ENCODE data around the gene HYLS1. TPM values are rescaled to one million over a fixed set of nuclear protein-coding genes. Genes with fewer than 3 reads are reported as not detected.
"Not testable (repeated sequence)": the region's sequence is repeated elsewhere in the genome, so short reads cannot be mapped to it uniquely, and the experiment has no call there.

HYLS1 gene
- total and polyA plus RNA-seq, 7 donors = 3.0 to 8.7 (median 6.1) TPM

DNA sequence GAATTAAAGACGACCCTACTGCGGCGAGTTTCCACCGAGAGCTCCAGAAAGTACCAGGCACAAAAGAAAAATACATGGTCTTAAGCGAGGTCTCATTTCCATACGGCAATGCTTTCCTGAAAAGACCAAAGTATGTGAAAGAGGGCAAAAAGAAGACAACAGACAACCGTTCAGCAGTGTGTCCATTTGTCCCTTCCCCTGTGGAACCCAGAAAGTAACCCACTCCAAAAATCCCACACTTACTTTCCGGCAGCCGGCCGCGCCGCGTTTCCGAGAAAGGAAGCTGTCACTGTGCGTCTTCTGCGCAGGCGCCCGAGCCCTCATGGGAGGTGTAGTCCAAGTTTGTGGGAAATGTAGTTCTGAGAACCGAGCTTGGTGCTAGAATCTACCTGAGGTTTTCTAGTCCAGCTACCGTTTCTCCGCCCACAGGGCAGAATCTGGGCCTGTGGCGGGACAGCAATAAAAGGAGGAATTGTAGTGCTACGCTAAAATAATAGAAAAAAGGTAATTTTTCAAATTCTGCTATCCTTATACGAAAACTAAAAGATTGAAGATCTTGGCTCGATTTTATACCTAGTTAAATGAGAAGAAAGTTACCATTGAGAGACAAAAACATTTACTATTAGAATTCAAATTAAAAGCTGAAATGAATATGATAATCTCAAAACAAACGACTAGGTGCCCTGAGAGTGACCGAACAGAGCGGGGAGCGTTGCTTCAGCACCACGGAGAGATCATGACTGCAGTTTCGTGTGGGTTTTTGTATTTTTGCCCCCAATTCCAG lies 15.7 kb downstream of the HYLS1 start, which contains the start of gene PUS3:
Gene PUS3 (minus strand): TSS at position 280 of the 784 bp plus-strand sequence. CDS start 6,922 bp downstream, outside the sequence.
- TF ChIP-seq POLR2A (IDR thresholded peaks at IDR 0.05) = peak in 1 of 2 donors; percentile 17
- peak; percentile 75 to 88 (median 80) for TF ChIP-seq POLR2AphosphoS5 (IDR thresholded peaks at IDR 0.05)
- TF ChIP-seq, protein P1, sequence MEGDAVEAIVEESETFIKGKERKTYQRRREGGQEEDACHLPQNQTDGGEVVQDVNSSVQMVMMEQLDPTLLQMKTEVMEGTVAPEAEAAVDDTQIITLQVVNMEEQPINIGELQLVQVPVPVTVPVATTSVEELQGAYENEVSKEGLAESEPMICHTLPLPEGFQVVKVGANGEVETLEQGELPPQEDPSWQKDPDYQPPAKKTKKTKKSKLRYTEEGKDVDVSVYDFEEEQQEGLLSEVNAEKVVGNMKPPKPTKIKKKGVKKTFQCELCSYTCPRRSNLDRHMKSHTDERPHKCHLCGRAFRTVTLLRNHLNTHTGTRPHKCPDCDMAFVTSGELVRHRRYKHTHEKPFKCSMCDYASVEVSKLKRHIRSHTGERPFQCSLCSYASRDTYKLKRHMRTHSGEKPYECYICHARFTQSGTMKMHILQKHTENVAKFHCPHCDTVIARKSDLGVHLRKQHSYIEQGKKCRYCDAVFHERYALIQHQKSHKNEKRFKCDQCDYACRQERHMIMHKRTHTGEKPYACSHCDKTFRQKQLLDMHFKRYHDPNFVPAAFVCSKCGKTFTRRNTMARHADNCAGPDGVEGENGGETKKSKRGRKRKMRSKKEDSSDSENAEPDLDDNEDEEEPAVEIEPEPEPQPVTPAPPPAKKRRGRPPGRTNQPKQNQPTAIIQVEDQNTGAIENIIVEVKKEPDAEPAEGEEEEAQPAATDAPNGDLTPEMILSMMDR (IDR thresholded peaks at IDR 0.05) = no peak
- no peak for TF ChIP-seq EP300 (IDR thresholded peaks at IDR 0.05)
- Histone ChIP-seq H3K27ac (peak within 1 kb of the TSS; percentile 78 to 86 (median 82)), H3K9me3 (no peaks in the 10 kb centered on the region), H3K4me3 (peak within 1 kb of the TSS; percentile 35 to 61 (median 56)), H3K36me3 (peaks cover 0 to 14% (median 7%) of the 10 kb centered on the region in 4 donors), H3K4me1 (peaks cover 0 to 26% (median 24%) of the 10 kb centered on the region in 4 donors), H3K27me3 (peaks cover 18 to 33% (median 26%) of the 10 kb centered on the region in 3 donors)
- intact Hi-C loops (cut with DNase I) = no loop called here
- WGBS, 2 donors = 2 to 7% methylated on average over 31 of the region's 31 CpGs
- peak; percentile 94 for DNase-seq

DNA sequence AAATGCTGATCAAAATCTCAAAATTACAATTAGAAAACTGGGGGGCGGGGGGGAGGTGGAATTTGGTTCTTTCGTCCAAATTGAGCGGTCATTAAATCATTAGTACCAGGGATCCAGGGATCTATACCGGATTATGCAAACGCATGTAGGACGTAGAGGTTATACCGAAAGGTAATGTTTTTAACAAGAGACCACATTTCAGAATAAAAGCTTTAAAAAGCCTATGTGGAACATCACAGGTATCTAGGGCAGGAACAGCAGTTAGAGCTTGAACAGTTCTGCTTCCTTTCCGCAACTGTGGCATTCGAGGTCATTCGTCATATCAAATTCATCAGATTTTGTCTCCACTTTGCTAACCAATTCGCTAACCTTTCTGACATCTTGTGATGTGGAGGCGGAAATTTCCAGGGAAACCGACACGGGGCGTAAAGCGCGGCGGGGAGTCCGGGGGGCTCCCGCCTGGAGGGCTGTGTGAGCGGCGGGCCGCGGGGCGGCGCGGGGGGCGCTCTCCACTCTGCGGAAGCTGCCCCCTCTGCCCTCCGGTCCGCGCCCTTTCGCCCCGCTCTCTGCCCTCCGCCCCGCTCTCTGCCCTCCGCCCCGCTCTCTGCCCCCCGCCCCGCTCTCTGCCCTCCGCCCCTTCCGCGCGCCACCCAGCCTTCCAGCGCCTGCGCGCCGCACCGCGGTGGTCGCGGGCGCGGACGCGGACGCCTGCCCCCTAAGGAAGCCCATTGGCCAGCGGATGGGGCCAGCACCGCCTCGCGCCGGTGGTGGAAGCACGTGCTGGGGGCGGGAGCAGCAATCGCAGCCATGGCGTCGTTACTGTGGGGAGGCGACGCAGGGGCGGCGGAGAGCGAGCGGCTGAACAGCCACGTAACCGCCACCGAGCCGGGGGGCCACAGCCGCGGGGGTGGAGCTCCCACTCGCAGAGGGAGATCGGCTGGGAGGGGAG lies 16.5 kb downstream of the HYLS1 start, which contains the start of gene DDX25:
Gene DDX25 (plus strand): TSS at position 798 of the 949 bp plus-strand sequence. CDS start 10 bp downstream, at position 808.
- WGBS, 2 donors = 4 to 25% methylated on average over 81 of the region's 81 CpGs
- no peak for DNase-seq
- Histone ChIP-seq H3K36me3 (peaks cover 0 to 14% (median 7%) of the 10 kb centered on the region in 4 donors), H3K4me1 (peaks cover 0 to 26% (median 24%) of the 10 kb centered on the region in 4 donors), H3K4me3 (peak within 1 kb of the TSS in 3 of 4 donors; percentile 55 to 61 (median 58)), H3K27ac (no peak within 1 kb of the TSS), H3K9me3 (no peaks in the 10 kb centered on the region), H3K27me3 (peaks cover 18 to 33% (median 26%) of the 10 kb centered on the region in 3 donors)
- intact Hi-C loops (cut with DNase I) = no loop called here
- TF ChIP-seq EP300 (IDR thresholded peaks at IDR 0.05) (no peak), POLR2AphosphoS5 (IDR thresholded peaks at IDR 0.05) (no peak), POLR2A (IDR thresholded peaks at IDR 0.05) (no peak)
- TF ChIP-seq, protein P1 (IDR thresholded peaks at IDR 0.05) = no peak

DNA sequence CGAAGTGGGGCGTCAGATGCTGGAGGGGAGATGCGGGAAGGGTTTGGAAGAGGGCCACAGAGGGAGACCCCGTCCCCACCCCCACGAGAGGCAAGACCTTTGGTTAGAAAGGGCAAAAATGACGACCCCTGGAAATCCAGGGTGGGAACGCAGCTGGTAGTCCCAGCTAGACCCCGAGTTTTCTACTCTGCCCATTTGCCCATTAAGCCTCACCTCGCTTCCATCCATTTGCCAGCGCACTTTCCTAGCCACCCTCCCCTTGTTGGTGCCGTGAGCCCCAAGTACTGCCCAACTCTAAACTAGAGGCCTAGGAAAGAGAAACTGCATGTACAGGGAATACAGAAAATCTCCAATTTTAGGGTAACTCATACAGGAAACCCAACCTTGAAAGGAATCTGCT lies 17.2 kb downstream of the HYLS1 start:
- H3K4me1 ChIP-seq = peaks cover 0 to 26% (median 24%) of the 10 kb centered on the region in 4 donors
- peak overlapping the region in 2 of 4 donors; percentile 9 to 61 for H3K4me3 ChIP-seq
- intact Hi-C loops (cut with DNase I) = no loop called here
- peaks cover 0 to 8% (median 4%) of the 10 kb centered on the region in 4 donors for H3K36me3 ChIP-seq
- no peak for DNase-seq
- H3K27me3 ChIP-seq = peaks cover 18 to 33% (median 26%) of the 10 kb centered on the region in 3 donors
- no peak overlapping the region for H3K27ac ChIP-seq
- WGBS, 2 donors = 56 to 71% methylated on average over 11 of the region's 11 CpGs
- TF ChIP-seq, protein P1 (IDR thresholded peaks at IDR 0.05) = no peak
- TF ChIP-seq POLR2A (IDR thresholded peaks at IDR 0.05) (no peak), EP300 (IDR thresholded peaks at IDR 0.05) (no peak), POLR2AphosphoS5 (IDR thresholded peaks at IDR 0.05) (no peak)
- no peaks in the 10 kb centered on the region for H3K9me3 ChIP-seq

DNA sequence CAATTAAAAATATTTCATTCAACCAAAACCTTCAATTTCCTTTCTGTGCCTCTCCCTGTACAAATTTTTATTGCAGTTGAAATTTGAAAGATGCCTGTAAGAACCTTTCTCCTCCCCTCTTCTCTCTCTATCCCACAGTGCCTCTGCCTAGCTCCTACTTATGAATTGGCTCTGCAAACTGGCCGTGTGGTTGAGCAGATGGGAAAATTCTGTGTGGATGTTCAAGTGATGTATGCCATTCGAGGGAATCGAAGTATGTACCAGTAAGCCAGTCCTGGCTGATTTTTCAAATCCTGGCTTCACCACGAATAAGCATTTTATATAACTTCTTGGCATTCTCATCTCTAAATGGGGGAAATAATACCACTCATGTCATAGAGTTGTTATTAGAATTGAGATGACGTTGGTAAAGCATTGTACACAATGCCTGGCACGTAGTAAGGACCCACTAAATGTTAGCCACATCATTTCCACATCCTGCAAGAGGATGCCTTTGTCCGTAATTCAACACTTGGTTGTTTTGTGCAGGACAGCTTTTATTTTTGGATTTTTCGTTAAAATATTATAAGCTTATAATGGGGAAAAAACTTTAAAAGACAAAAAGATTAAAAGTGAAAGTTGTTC lies 22.9 kb downstream of the HYLS1 start:
- Histone ChIP-seq H3K36me3 (no peaks in the 10 kb centered on the region), H3K4me3 (no peak overlapping the region), H3K9me3 (no peaks in the 10 kb centered on the region), H3K27ac (no peak overlapping the region), H3K27me3 (peaks cover 4 to 12% (median 7%) of the 10 kb centered on the region in 3 donors), H3K4me1 (no peaks in the 10 kb centered on the region)
- no peak for DNase-seq
- TF ChIP-seq POLR2AphosphoS5 (IDR thresholded peaks at IDR 0.05) (no peak), POLR2A (IDR thresholded peaks at IDR 0.05) (no peak), EP300 (IDR thresholded peaks at IDR 0.05) (no peak)
- TF ChIP-seq, protein P1 (IDR thresholded peaks at IDR 0.05) = no peak
- intact Hi-C loops (cut with DNase I) = no loop called here
- 75 to 84% methylated on average over 8 of the region's 8 CpGs for WGBS, 2 donors

DNA sequence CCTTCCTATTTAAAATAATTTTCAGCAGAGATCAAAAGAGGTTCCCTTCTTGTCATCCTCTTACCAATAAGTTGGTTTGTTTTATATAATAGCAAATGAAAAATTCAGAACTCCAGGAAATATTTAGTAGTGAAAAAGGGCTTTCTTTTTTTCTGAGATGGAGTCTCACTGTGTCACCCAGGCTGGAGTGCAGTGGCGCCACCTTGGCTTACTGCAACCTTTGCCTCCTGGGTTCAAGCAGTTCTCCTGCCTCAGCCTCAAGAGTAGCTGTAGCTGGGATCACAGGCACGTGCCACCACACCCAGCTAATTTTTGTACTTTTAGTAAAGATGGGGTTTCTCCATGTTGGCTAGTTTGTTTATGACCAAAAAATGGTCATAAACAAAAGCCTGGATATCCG lies 27.1 kb downstream of the HYLS1 start:
- H3K9me3 ChIP-seq; H3K27ac ChIP-seq; H3K36me3 ChIP-seq; intact Hi-C loops (cut with DNase I); H3K4me1 ChIP-seq; H3K4me3 ChIP-seq; H3K27me3 ChIP-seq; DNase-seq: not testable (repeated sequence)
- WGBS, 2 donors = 84 to 87% methylated on average over 3 of the region's 3 CpGs

Measured in sigmoid colon (tissue), 7 donors.